Loucy (cell line): ENCODE data around the gene FDPS.

Source experiments
- H2AFZ ChIP-seq: fragments of 200-600 bp; sonication (generic); 2 replicates; pipeline ENCODE4 v1.6.0; 2016; ENCODE audit warnings: antibody characterized with exemption, mild to moderate bottlenecking, low read length, moderate library complexity
- H3F3A ChIP-seq: fragments of 200-600 bp; 2 replicates; pipeline ENCODE4 v1.6.0; 2016; ENCODE audit warnings: antibody characterized with exemption, low read depth, mild to moderate bottlenecking
- H3K27me3 ChIP-seq: fragments of 200-600 bp; sonication (generic); 2 replicates; pipeline ENCODE4 v1.6.1; 2014; ENCODE audit warnings: low read length, mild to moderate bottlenecking; ENCODE audit not compliant: insufficient read depth, poor library complexity, severe bottlenecking
- H3K36me3 ChIP-seq: fragments of 200-600 bp; sonication (generic); 2 replicates; pipeline ENCODE4 v1.6.1; 2016; ENCODE audit warnings: low read length; ENCODE audit not compliant: insufficient read depth
- H3K4me1 ChIP-seq: fragments of 200-600 bp; sonication (generic); 2 replicates; pipeline ENCODE4 v1.5.1; 2014; ENCODE audit warnings: low read length, mild to moderate bottlenecking; ENCODE audit not compliant: insufficient read depth, poor library complexity, severe bottlenecking
- H3K4me2 ChIP-seq: fragments of 200-600 bp; sonication (generic); 2 replicates; pipeline ENCODE4 v1.6.0; 2014; ENCODE audit warnings: antibody characterized with exemption, low read length, low read depth, mild to moderate bottlenecking; ENCODE audit not compliant: poor library complexity, severe bottlenecking
- H3K4me3 ChIP-seq: fragments of 200-600 bp; sonication (generic); 2 replicates; pipeline ENCODE4 v1.5.1; 2014; ENCODE audit warnings: low read length, mild to moderate bottlenecking, mixed read lengths; ENCODE audit not compliant: poor library complexity, severe bottlenecking
- H3K79me2 ChIP-seq: fragments of 200-600 bp; sonication (generic); 2 replicates; pipeline ENCODE4 v1.6.1; 2014; ENCODE audit warnings: low read length; ENCODE audit not compliant: insufficient read depth
- H3K9ac ChIP-seq: fragments of 200-600 bp; sonication (generic); 2 replicates; pipeline ENCODE4 v1.6.0; 2014; ENCODE audit warnings: mild to moderate bottlenecking, low read depth, low read length, moderate library complexity; ENCODE audit not compliant: poor library complexity, severe bottlenecking
- H3K9me2 ChIP-seq: fragments of 200-600 bp; sonication (generic); replicated peaks from 2 replicates; pipeline ENCODE4 v1.6.1; 2016; ENCODE audit warnings: low read depth, low read length, mixed read lengths
- H3K9me3 ChIP-seq: fragments of 200-600 bp; sonication (generic); 2 replicates; pipeline ENCODE4 v1.6.1; 2014; ENCODE audit warnings: mild to moderate bottlenecking, antibody characterized with exemption, low read length, low read depth; ENCODE audit not compliant: insufficient read depth
- H4K20me1 ChIP-seq: fragments of 200-600 bp; sonication (generic); 2 replicates; pipeline ENCODE4 v1.6.0; 2014; ENCODE audit warnings: antibody characterized with exemption, low read length, mild to moderate bottlenecking; ENCODE audit not compliant: insufficient read depth, poor library complexity, severe bottlenecking
- CTCF ChIP-seq: fragments of 200-600 bp; sonication (generic); conservative IDR thresholded peaks from 2 replicates; pipeline ENCODE4 v1.5.1; 2014; ENCODE audit warnings: mild to moderate bottlenecking, antibody characterized with exemption, low read length
- EZH2phosphoT487 ChIP-seq: fragments of 200-600 bp; IDR thresholded peaks from 2 replicates; pipeline ENCODE4 v1.6.1; 2018; ENCODE audit warnings: antibody characterized with exemption, mild to moderate bottlenecking, moderate library complexity, borderline replicate concordance

The FDPS gene

GRCh38 chr1:155261852-155262673 lies 46.6 kb upstream of the FDPS start, which contains the start of gene SCAMP3:
SCAMP3 (minus strand) TSS chr1:155262360; CDS start chr1:155262151, 209 bp downstream.
- peaks cover 44% of the 10 kb centered on the region; the same call in 1 of the 2 replicates for H3K36me3 ChIP-seq
- H3F3A ChIP-seq = peaks cover 9% of the 10 kb centered on the region; the same call in 1 of the 2 replicates

DNA sequence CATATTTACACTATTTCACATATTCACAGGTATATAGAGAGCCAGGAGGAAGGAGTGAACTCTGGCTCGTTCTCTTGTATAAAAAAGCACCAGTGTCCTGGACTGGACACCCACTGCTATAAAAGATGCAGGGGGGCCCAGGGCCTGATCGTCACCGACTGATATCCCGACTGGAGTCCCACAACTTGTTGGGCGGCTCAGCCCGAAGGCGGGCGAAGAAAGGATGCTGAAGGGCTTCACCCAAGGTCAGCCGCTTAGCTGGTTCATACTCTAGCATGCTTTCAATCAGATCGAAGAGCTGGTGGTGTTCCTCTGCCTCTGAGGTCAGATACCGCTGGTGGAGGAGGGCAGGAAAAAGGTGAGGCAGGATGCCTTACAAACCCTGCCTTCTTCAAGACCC lies 45.6 kb upstream of the FDPS start:
- Histone ChIP-seq H3K36me3 (peaks cover 55% of the 10 kb centered on the region), H3K9me3 (no peaks in the 10 kb centered on the region), H2AFZ (no peak overlapping the region), H3F3A (peaks cover 9% of the 10 kb centered on the region; the same call in 1 of the 2 replicates), H3K9ac (no peak overlapping the region), H3K4me3 (no peak overlapping the region), H3K79me2 (peaks cover 27% of the 10 kb centered on the region), H4K20me1 (peaks cover 9% of the 10 kb centered on the region), H3K27me3 (no peaks in the 10 kb centered on the region), H3K4me1 (peaks cover 16% of the 10 kb centered on the region), H3K9me2 (no peaks in the 10 kb centered on the region), H3K4me2 (peak overlapping the region; percentile 97)
- no peak for TF ChIP-seq EZH2phosphoT487

More at GRCh38 chr1:155261852-155262673, 46.6 kb upstream of the FDPS start, which contains the start of gene SCAMP3:
- Histone ChIP-seq H3K4me2 (peak within 1 kb of the TSS; percentile 97), H3K9me2 (no peaks in the 10 kb centered on the region), H4K20me1 (peaks cover 9% of the 10 kb centered on the region), H3K9me3 (no peaks in the 10 kb centered on the region), H3K4me1 (peaks cover 16% of the 10 kb centered on the region), H3K27me3 (no peaks in the 10 kb centered on the region), H3K79me2 (peaks cover 20% of the 10 kb centered on the region), H3K4me3 (peak within 1 kb of the TSS; percentile 81), H3K9ac (peak within 1 kb of the TSS; percentile 86), H2AFZ (peak within 1 kb of the TSS; percentile 76)
- TF ChIP-seq CTCF (no peak), EZH2phosphoT487 (no peak)

- peaks cover 9% of the 10 kb centered on the region; the same call in 1 of the 2 replicates for H3F3A ChIP-seq
- no peaks in the 10 kb centered on the region for H3K27me3 ChIP-seq
- peaks cover 77% of the 10 kb centered on the region for H3K36me3 ChIP-seq
Measured at GRCh38 chr1:155266553-155266952, 42.1 kb upstream of the FDPS start.

More at GRCh38 chr1:155266553-155266952, 42.1 kb upstream of the FDPS start:
- H3K4me2 ChIP-seq = no peak overlapping the region
- H3K4me3 ChIP-seq = no peak overlapping the region
- H2AFZ ChIP-seq = no peak overlapping the region
- H3K4me1 ChIP-seq = peaks cover 7% of the 10 kb centered on the region
- H3K9ac ChIP-seq = no peak overlapping the region
- no peak for TF ChIP-seq EZH2phosphoT487
- no peak for TF ChIP-seq CTCF
- H3K79me2 ChIP-seq = peaks cover 45% of the 10 kb centered on the region
- no peaks in the 10 kb centered on the region for H3K9me3 ChIP-seq
- no peaks in the 10 kb centered on the region for H3K9me2 ChIP-seq
- H4K20me1 ChIP-seq = peaks cover 16% of the 10 kb centered on the region
